Fibroblast of skin of left quadriceps (primary cell): ENCODE data around the gene ANKRD29.
"Not testable (repeated sequence)": the region's sequence is repeated elsewhere in the genome, so short reads cannot be mapped to it uniquely, and the experiment has no call there.

Source experiments
- DNase-seq, 2 experiments: peaks; one replicate each; pipeline ENCODE4 v3.0.0-alpha.2; 2013; ENCODE audit warnings: low read depth in 2 of 2

The ANKRD29 gene

GRCh38 chr18:23616258-23616657 is 46.5 kb downstream of the ANKRD29 start:
- DNase-seq, result no peak

GRCh38 chr18:23614891-23615290 is 47.8 kb downstream of the ANKRD29 start:
- DNase-seq, result no peak

- DNase-seq, result no peak
Measured at GRCh38 chr18:23614413-23614812, 48.3 kb downstream of the ANKRD29 start.

- DNase-seq, result not testable (repeated sequence)
Measured at GRCh38 chr18:23613091-23613475, 49.6 kb downstream of the ANKRD29 start.

- DNase-seq, result no peak
Measured at GRCh38 chr18:23612434-23613090, 50.1 kb downstream of the ANKRD29 start.

- no peak for DNase-seq
Measured at GRCh38 chr18:23609390-23610023, 53.2 kb downstream of the ANKRD29 start.

- DNase-seq, result no peak
Measured at GRCh38 chr18:23608211-23608610, 54.5 kb downstream of the ANKRD29 start.

GRCh38 chr18:23605941-23606340 is 56.8 kb downstream of the ANKRD29 start:
- no peak for DNase-seq

- DNase-seq, result no peak
Measured at GRCh38 chr18:23599809-23600208, 62.9 kb downstream of the ANKRD29 start.

GRCh38 chr18:23596183-23596582 is 66.5 kb downstream of the ANKRD29 start:
- DNase-seq, result no peak

GRCh38 chr18:23595591-23595990 is 67.1 kb downstream of the ANKRD29 start:
- DNase-seq, result no peak

GRCh38 chr18:23593720-23594119 is 69.0 kb downstream of the ANKRD29 start:
- peak in 1 of 2 experiments; percentile 34 for DNase-seq

- DNase-seq, result no peak
Measured at GRCh38 chr18:23592911-23593310, 69.8 kb downstream of the ANKRD29 start.

GRCh38 chr18:23591011-23591410 is 71.7 kb downstream of the ANKRD29 start:
- no peak for DNase-seq

- no peak for DNase-seq
Measured at GRCh38 chr18:23588836-23589560, 73.7 kb downstream of the ANKRD29 start.

- no peak for DNase-seq
Measured at GRCh38 chr18:23587220-23587642, 75.5 kb downstream of the ANKRD29 start.

- peak; percentile 85 to 86 for DNase-seq
Measured at GRCh38 chr18:23586249-23587196, 76.2 kb downstream of the ANKRD29 start, which contains the start of gene NPC1. Gene NPC1 (minus strand): TSS chr18:23586506. CDS start chr18:23586343, 163 bp downstream.

GRCh38 chr18:23585897-23586248 is 76.8 kb downstream of the ANKRD29 start:
- no peak for DNase-seq

GRCh38 chr18:23585007-23585871 is 77.5 kb downstream of the ANKRD29 start:
- DNase-seq, result no peak
